Endothelial cell of umbilical vein (primary cell): ENCODE measurements around the gene PZP. TPM values are rescaled to one million over a fixed set of nuclear protein-coding genes. Genes with fewer than 3 reads are reported as not detected.

Experiments
- BruUV-seq: library from RNA; stranded (reverse); fragments of 400-500 nt; replicated peaks from 2 replicates; lab custom pipeline; 2021; lab: Mats Ljungman, UMichigan
- CTCF ChIA-PET: fragments of 300-600, 350-600 bp; sonication (Branson Sonifier 250); formaldehyde crosslinking; loops from one replicate; lab custom pipeline; 2021; ENCODE audit warnings: antibody characterized with exemption, inconsistent platforms; lab: Charles Lee
- POLR2A ChIA-PET: fragments of 300-600, 350-600 bp; sonication (Branson Sonifier 250); formaldehyde crosslinking; loops from one replicate; lab custom pipeline; 2021; ENCODE audit warnings: antibody characterized with exemption, inconsistent platforms; lab: Charles Lee
- DNase-seq: peaks from one replicate; pipeline ENCODE4 v3.0.0-alpha.2; 2011; ENCODE audit warnings: low read depth, low spot score
- FAIRE-seq: peaks from 2 replicates; lab custom pipeline; 2011; peaks lifted over from hg19 to GRCh38; lab: Jason Lieb, UNC
- H2AFZ ChIP-seq: 2 replicates; pipeline ENCODE4 v1.6.0; 2012; ENCODE audit warnings: low read depth, low read length, control low read depth, inconsistent platforms
- H3K27ac ChIP-seq: 2 replicates; pipeline ENCODE4 v1.5.1; 2011; ENCODE audit warnings: low read depth, mild to moderate bottlenecking, control low read depth, low read length, moderate library complexity; ENCODE audit not compliant: insufficient read depth
- H3K27me3 ChIP-seq, 2 experiments: 2 replicates each; pipeline versions ENCODE4 v1.6.0 to v1.6.1; 2011; ENCODE audit warnings: low read length in 2 of 2, mixed read lengths in 1 of 2; ENCODE audit not compliant: control insufficient read depth in 2 of 2, insufficient read depth in 2 of 2
- H3K36me3 ChIP-seq, 2 experiments: 2 replicates in 1 of 2; 3 replicates in 1 of 2; pipeline ENCODE4 v1.5.1; 2011; ENCODE audit warnings: low read length in 2 of 2, mild to moderate bottlenecking in 1 of 2, moderate library complexity in 1 of 2; ENCODE audit not compliant: control insufficient read depth in 2 of 2, insufficient read depth in 2 of 2; ENCODE audit errors: extremely low read depth in 1 of 2
- H3K4me1 ChIP-seq: 3 replicates; pipeline ENCODE4 v1.5.1; 2011; ENCODE audit warnings: mild to moderate bottlenecking, low read length; ENCODE audit not compliant: control insufficient read depth, insufficient read depth; ENCODE audit errors: extremely low read depth
- H3K4me2 ChIP-seq: 2 replicates; pipeline ENCODE4 v1.6.1; 2011; ENCODE audit warnings: low read length, control low read depth, mixed read lengths; ENCODE audit not compliant: insufficient read depth
- H3K4me3 ChIP-seq, 3 experiments: fragments of 200-600 bp in 1 of 3; sonication (generic), shearing (Covaris generic) in 1 of 3; replicated peaks in 1 of 3; 2 replicates each; pipeline ENCODE4 v1.5.1; 2011 to 2016; ENCODE audit warnings: control low read depth in 3 of 3, low read length in 3 of 3, mild to moderate bottlenecking in 2 of 3, inconsistent platforms in 1 of 3, low read depth in 1 of 3, moderate library complexity in 1 of 3; ENCODE audit not compliant: insufficient read depth in 1 of 3
- H3K79me2 ChIP-seq: 2 replicates; pipeline ENCODE4 v1.6.0; 2012; ENCODE audit warnings: low read length, inconsistent platforms; ENCODE audit not compliant: control insufficient read depth, insufficient read depth
- H3K9ac ChIP-seq: replicated peaks from 2 replicates; pipeline ENCODE3; 2011; ENCODE audit warnings: low read length, control low read depth; ENCODE audit not compliant: insufficient read depth; ENCODE audit errors: extremely low read depth
- H3K9me1 ChIP-seq: replicated peaks from 3 replicates; pipeline ENCODE4 v1.6.0; 2011; ENCODE audit warnings: mild to moderate bottlenecking, low read length; ENCODE audit not compliant: control insufficient read depth, insufficient read depth; ENCODE audit errors: extremely low read depth
- H3K9me3 ChIP-seq: replicated peaks from 2 replicates; pipeline ENCODE4 v1.5.1; 2012; ENCODE audit warnings: low read length, inconsistent platforms; ENCODE audit not compliant: control insufficient read depth, insufficient read depth
- H4K20me1 ChIP-seq: replicated peaks from 2 replicates; pipeline ENCODE3; 2011; ENCODE audit warnings: mild to moderate bottlenecking, low read length; ENCODE audit not compliant: control insufficient read depth, insufficient read depth; ENCODE audit errors: extremely low read depth
- CTCF ChIP-seq, 2 donors: IDR thresholded peaks; 1 replicate in 1 of 2; 2 replicates in 1 of 2; pipeline ENCODE4 v1.5.1; 2011; ENCODE audit warnings: low read length in 2 of 2, mild to moderate bottlenecking in 2 of 2, moderate library complexity in 2 of 2, control low read depth in 1 of 2, inconsistent platforms in 1 of 2, low read depth in 1 of 2; ENCODE audit not compliant: insufficient read depth in 1 of 2; ENCODE audit errors: extremely low read depth in 1 of 2
- EZH2 ChIP-seq: IDR thresholded peaks from 2 replicates; pipeline ENCODE4 v1.6.1; 2012; ENCODE audit warnings: borderline replicate concordance, low read depth, mild to moderate bottlenecking, moderate library complexity, low read length, inconsistent platforms; ENCODE audit not compliant: severe bottlenecking
- FOS ChIP-seq: IDR thresholded peaks from 2 replicates; pipeline ENCODE4 v1.6.1; 2011; ENCODE audit warnings: mild to moderate bottlenecking, low read length, moderate library complexity, borderline replicate concordance; ENCODE audit not compliant: insufficient read depth
- GATA2 ChIP-seq: IDR thresholded peaks from 2 replicates; pipeline ENCODE4 v1.7.0; 2011; ENCODE audit warnings: low read depth, mild to moderate bottlenecking, moderate library complexity, mixed read lengths, low read length; ENCODE audit not compliant: insufficient read length, insufficient read depth
- MAX ChIP-seq: IDR thresholded peaks from 2 replicates; pipeline ENCODE4 v1.6.1; 2011; ENCODE audit not compliant: insufficient read depth, insufficient read length
- POLR2AphosphoS5 ChIP-seq: IDR thresholded peaks from 2 replicates; pipeline ENCODE4 v1.6.1; 2012; ENCODE audit warnings: low read depth, mild to moderate bottlenecking, control low read depth, low read length, moderate library complexity; ENCODE audit not compliant: insufficient read depth
- dilution Hi-C: fragments of 300-500 bp; cut with MboI; formaldehyde crosslinking; loops from one replicate; pipeline ENCODE4 v1.15.0; 2019; ENCODE audit warnings: low sequenced_read_pairs; ENCODE audit not compliant: extremely low pct_ligation_motif_present
- intact Hi-C: fragments of 100-400 bp; cut with micrococcal nuclease; formaldehyde crosslinking; loops from one replicate; pipeline ENCODE4 v1.10.0; 2022
- polyA plus RNA-seq, 4 experiments: library from polyadenylated mRNA; depleted of rRNA in 3 of 4; stranded (reverse) in 3 of 4; unstranded in 1 of 4; fragments of >200 nt; gene quantifications; 2 replicates each; pipeline versions ENCODE4 v1.2.1 to v1.2.3, GENCODE V29; 2011 to 2012; ENCODE audit warnings: missing spikeins in 1 of 4
- total RNA-seq: library from RNA; stranded (reverse); gene quantifications from 2 replicates; pipeline ENCODE4 v1.2.3, GENCODE V29; 2021

The PZP gene
- total and polyA plus RNA-seq, 2 donors (not counting 3 experiments of a cell fraction or from before 2014, with no cell fraction given), result 0.73 to 0.84 TPM

GRCh38 chr12:9134981-9135628, 73.1 kb downstream of the PZP start:
- peak; percentile 11 for DNase-seq
- Histone ChIP-seq H3K4me3 (no peak overlapping the region), H3K79me2 (no peaks in the 10 kb centered on the region), H3K36me3 (no peaks in the 10 kb centered on the region), H4K20me1 (no peaks in the 10 kb centered on the region), H2AFZ (no peak overlapping the region), H3K27me3 (peaks cover 2 to 3% of the 10 kb centered on the region in 2 experiments), H3K9me3 (no peaks in the 10 kb centered on the region), H3K9me1 (no peaks in the 10 kb centered on the region), H3K9ac (no peak overlapping the region), H3K4me2 (no peak overlapping the region), H3K27ac (no peak overlapping the region), H3K4me1 (no peaks in the 10 kb centered on the region)
- intact Hi-C loops (loop anchor here (2.0 to 5.0 kb wide), 2 partner anchors 107 to 184 kb away; no protein-coding TSS in a partner anchor), dilution Hi-C loops (no loop called here)
- ChIA-PET CTCF (interaction anchor here (0.9 to 1.8 kb wide), 9 partner anchors 10 to 198 kb away, joined by 3 to 6 read pairs (median 4); partner anchors contain the start of gene A2M), POLR2A (no interaction called here)
- FAIRE-seq, result peak; percentile 68
- BruUV-seq, result no TSS peak
- peak; percentile 35 to 39 for TF ChIP-seq CTCF (IDR thresholded peaks at IDR 0.05; ENCODE audit: extremely low read depth in 1 of 2, insufficient read depth in 1 of 2, low read depth in 1 of 2, low read length in 2 of 2)
- TF ChIP-seq GATA2, result no peak

- Histone ChIP-seq H3K4me1 (no peaks in the 10 kb centered on the region), H3K27me3 (peaks cover 2 to 3% of the 10 kb centered on the region in 2 experiments), H3K36me3 (no peaks in the 10 kb centered on the region), H3K9ac (no peak overlapping the region), H3K4me2 (no peak overlapping the region), H3K4me3 (no peak overlapping the region), H3K9me1 (no peaks in the 10 kb centered on the region), H3K79me2 (no peaks in the 10 kb centered on the region), H2AFZ (no peak overlapping the region), H3K27ac (no peak overlapping the region), H3K9me3 (no peaks in the 10 kb centered on the region), H4K20me1 (no peaks in the 10 kb centered on the region)
- FAIRE-seq, result no peak
- dilution Hi-C loops, result no loop called here
- intact Hi-C loops, result no loop called here
- TF ChIP-seq POLR2AphosphoS5 (no peak), MAX (no peak), EZH2 (no peak), CTCF (IDR thresholded peaks at IDR 0.05; ENCODE audit: extremely low read depth in 1 of 2, insufficient read depth in 1 of 2, low read depth in 1 of 2, low read length in 2 of 2) (no peak), FOS (no peak), GATA2 (no peak)
- ChIA-PET CTCF (no interaction called here), POLR2A (no interaction called here)
- BruUV-seq, result no TSS peak
- DNase-seq, result no peak
Measured at GRCh38 chr12:9133216-9133916, 74.8 kb downstream of the PZP start.
